AG10803 (cell line): ENCODE measurements around the gene GSTT4.

Experiments used
- DNase-seq: peaks from one replicate; pipeline ENCODE4 v3.0.0; 2010; ENCODE audit warnings: low read depth
- H3K4me3 ChIP-seq: 2 replicates; pipeline ENCODE4 v1.5.1; 2011; ENCODE audit warnings: mild to moderate bottlenecking, low read length, control low read depth
- TF ChIP-seq, protein P1 (sequence below): conservative IDR thresholded peaks from 2 replicates; pipeline ENCODE4 v1.5.1; 2011; ENCODE audit warnings: mild to moderate bottlenecking, low read length, control low read depth, inconsistent platforms

The GSTT4 gene

GRCh38 chr22:24010018-24010391 lies 4.8 kb upstream of the GSTT4 start:
- TF ChIP-seq, protein P1, sequence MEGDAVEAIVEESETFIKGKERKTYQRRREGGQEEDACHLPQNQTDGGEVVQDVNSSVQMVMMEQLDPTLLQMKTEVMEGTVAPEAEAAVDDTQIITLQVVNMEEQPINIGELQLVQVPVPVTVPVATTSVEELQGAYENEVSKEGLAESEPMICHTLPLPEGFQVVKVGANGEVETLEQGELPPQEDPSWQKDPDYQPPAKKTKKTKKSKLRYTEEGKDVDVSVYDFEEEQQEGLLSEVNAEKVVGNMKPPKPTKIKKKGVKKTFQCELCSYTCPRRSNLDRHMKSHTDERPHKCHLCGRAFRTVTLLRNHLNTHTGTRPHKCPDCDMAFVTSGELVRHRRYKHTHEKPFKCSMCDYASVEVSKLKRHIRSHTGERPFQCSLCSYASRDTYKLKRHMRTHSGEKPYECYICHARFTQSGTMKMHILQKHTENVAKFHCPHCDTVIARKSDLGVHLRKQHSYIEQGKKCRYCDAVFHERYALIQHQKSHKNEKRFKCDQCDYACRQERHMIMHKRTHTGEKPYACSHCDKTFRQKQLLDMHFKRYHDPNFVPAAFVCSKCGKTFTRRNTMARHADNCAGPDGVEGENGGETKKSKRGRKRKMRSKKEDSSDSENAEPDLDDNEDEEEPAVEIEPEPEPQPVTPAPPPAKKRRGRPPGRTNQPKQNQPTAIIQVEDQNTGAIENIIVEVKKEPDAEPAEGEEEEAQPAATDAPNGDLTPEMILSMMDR: no peak
- no peak for DNase-seq
- H3K4me3 ChIP-seq: no peak overlapping the region

GRCh38 chr22:24009227-24010017 lies 4.2 kb upstream of the GSTT4 start:
- TF ChIP-seq, protein P1: no peak
- no peak overlapping the region for H3K4me3 ChIP-seq
- DNase-seq: no peak

DNA sequence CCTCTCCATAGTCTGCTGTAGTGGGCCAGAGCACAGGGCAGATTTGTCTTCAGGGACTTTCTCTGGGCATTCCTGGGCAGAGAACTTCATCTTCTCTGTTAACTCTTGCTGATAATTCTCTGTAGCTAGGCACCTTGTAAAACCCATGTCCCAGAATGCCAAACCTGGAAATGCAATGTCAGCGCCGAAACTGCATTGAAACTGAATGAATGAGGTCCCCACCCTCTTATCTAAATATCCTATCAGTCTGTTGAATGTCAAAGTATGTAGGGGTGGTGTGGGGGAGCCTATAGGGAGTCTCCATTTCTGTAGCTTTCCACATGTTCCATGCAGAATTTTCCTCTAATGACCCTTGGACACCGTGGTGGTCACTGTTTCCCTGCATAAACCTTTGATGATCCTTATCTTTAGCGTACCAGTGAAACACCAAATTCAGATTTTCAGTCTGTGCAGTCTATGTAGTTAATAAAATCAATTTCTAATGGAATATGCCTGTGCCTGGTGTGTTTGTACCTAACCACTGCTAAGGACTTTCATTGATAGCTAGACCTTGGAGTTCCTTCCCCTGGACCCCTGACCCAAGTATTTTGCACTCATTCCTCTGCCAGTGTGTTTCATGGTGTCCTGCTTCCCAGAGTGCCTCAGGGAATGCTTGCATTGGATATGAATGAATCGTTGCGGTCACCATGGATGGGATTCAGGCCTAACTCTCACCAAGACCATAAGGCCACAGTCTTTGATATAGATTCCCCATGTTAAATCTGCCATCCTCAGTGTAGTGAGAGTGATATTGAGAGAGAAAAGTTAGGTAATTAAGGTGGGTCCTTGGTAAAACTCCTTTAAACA lies 3.4 kb upstream of the GSTT4 start:
- H3K4me3 ChIP-seq: no peak overlapping the region
- TF ChIP-seq, protein P1: no peak
- DNase-seq: no peak

DNA sequence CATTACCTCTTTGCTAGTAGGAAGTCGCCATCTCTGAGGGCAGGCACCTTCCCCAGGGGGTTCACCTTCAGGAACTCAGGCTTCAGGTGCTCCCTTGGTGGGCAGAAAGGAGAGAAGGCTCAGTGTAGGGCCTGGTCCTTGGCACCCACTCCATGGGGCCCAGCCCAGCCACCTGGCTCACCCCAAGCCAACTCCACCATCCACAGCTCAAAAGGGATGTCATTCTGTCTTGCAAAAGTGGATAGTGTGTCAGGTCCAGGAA lies 2.7 kb upstream of the GSTT4 start:
- TF ChIP-seq, protein P1: no peak
- no peak overlapping the region for H3K4me3 ChIP-seq

DNA sequence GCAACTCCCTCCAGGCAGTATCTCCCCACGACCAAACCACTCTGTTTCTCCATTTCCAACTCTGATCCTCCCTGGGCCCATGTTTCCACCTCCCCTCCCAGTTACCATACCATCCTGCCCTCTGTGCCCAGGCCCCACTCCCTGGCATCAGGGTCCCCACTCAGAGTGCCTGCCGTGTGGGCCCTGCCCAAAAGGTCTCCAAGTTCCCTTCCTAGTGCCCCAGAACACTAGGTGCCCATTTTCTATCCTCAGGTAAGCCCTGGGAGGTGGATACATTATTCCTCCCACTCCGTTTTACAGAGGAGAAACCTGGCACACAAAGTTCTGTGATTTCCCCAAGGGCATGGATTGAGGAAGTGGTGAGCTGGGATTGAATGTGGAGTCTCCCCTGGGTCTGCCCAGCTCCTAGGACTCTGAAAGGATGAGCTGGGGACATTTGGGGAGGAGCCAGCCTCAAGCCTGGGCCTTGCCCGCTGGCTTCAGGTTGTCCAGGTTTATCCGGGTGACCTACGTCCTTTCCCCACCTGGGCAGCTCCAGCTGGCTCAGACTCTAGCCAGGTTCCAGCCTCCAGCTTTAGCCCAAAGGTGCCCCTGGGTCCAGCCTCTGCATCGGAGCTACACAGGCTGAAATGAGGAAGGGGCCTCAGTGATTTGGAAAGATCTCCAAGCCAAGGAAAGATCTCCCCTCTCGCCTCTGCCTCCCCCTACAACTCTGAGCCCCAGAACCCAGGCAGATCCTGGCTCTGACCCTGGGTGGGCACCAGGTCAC lies 2.2 kb upstream of the GSTT4 start:
- no peak for DNase-seq
- TF ChIP-seq, protein P1: no peak
- H3K4me3 ChIP-seq: no peak overlapping the region

More for the DNA sequence above, 2.7 kb upstream of the GSTT4 start:
- DNase-seq: no peak

DNA sequence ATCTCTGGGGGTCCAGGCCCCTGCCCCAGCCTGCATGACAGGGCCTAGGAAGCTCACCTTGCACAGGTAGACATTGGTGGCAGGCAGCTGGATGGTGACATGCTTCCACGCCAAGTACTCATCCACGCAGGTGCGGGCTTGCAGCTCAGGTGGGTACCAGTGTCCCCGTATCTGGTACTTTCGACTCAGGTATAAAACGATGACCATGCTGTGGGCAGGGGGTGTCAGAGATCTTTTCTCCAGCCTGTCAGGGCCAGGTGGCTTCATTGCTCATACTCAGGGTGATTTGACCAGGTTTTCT lies 1.6 kb upstream of the GSTT4 start:
- TF ChIP-seq, protein P1: no peak
- no peak for DNase-seq
- H3K4me3 ChIP-seq: no peak overlapping the region
